NAMALWA (cell line): ENCODE measurements around the gene PRSS33.

ENCODE experiments used
- DNase-seq: peaks from one replicate; pipeline ENCODE4 v3.0.0-alpha.2; 2015; ENCODE audit warnings: low spot score

PRSS33 gene

GRCh38 chr16:2799205-2799858 lies 12.0 kb upstream of the PRSS33 start:
- DNase-seq: no peak

GRCh38 chr16:2798723-2799204 lies 11.4 kb upstream of the PRSS33 start:
- DNase-seq: no peak

- DNase-seq: no peak
Observed at GRCh38 chr16:2795395-2796143, 8.2 kb upstream of the PRSS33 start.

- no peak for DNase-seq
Observed at GRCh38 chr16:2792940-2793339, 5.6 kb upstream of the PRSS33 start.

GRCh38 chr16:2791174-2791573 lies 3.8 kb upstream of the PRSS33 start:
- DNase-seq: no peak

GRCh38 chr16:2790631-2791030 lies 3.3 kb upstream of the PRSS33 start:
- no peak for DNase-seq

GRCh38 chr16:2787961-2788360 lies 601 bp upstream of the PRSS33 start:
- no peak for DNase-seq

GRCh38 chr16:2786826-2787151 lies 571 bp downstream of the PRSS33 start:
- DNase-seq: no peak

- DNase-seq: no peak
Observed at GRCh38 chr16:2786061-2786825, 1.1 kb downstream of the PRSS33 start.

- DNase-seq: no peak
Observed at GRCh38 chr16:2785101-2785991, 2.0 kb downstream of the PRSS33 start.

- no peak for DNase-seq
Observed at GRCh38 chr16:2784358-2785100, 2.8 kb downstream of the PRSS33 start.

- no peak for DNase-seq
Observed at GRCh38 chr16:2783581-2784357, 3.6 kb downstream of the PRSS33 start.

GRCh38 chr16:2782583-2783351 lies 4.6 kb downstream of the PRSS33 start:
- no peak for DNase-seq

GRCh38 chr16:2779978-2780898 lies 7.1 kb downstream of the PRSS33 start:
- DNase-seq: no peak

GRCh38 chr16:2779151-2779920 lies 8.0 kb downstream of the PRSS33 start:
- DNase-seq: no peak

- DNase-seq: no peak
Observed at GRCh38 chr16:2778630-2778958, 8.8 kb downstream of the PRSS33 start.

GRCh38 chr16:2777903-2778629 lies 9.3 kb downstream of the PRSS33 start:
- DNase-seq: no peak
